Subcutaneous adipose tissue (tissue), 4 donors: Measurements from ENCODE around the gene HBM. TPM values are rescaled to one million over a fixed set of nuclear protein-coding genes. Genes with fewer than 3 reads are reported as not detected.

ENCODE experiments used
- CTCF ChIP-seq: fragments of 450-650 bp; IDR thresholded peaks from one replicate; pipeline ENCODE4 v1.5.1; 2016; ENCODE audit warnings: low read depth, mild to moderate bottlenecking, control low read depth, antibody characterized with exemption, moderate library complexity
- small RNA-seq: library from RNA; depleted of rRNA; stranded (forward); fragments of <200 nt; gene quantifications from one replicate; pipeline ENCODE3, GENCODE V24; 2016
- total RNA-seq, 4 donors: library from RNA; depleted of rRNA; stranded (reverse); fragments of >200 nt; gene quantifications; one replicate each; pipeline ENCODE4 v1.1.0, GENCODE V29; 2016

Gene HBM
- total RNA-seq, 4 donors from 2014 or later = 1.3 to 2.4 TPM; not detected in 2

DNA sequence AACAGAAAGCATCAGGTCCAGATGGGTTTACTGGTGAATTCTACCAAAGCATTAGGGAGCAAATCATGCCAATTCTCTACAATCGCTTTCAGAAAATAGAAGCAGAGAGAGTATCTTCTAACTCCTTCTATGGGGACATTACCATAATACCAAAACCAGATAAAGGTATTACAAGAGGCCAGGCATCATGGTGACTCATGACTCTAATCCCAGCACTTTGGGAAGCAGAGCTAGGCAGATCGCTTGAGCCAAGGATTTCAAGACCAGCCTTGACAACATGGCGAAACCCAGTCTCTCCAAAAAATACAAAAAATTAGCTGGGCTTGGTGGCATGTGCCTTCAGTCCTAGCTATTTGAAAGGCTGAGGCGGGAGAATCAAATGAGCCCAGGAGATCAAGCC lies 37.5 kb downstream of the HBM start:
- TF ChIP-seq CTCF = no peak

DNA sequence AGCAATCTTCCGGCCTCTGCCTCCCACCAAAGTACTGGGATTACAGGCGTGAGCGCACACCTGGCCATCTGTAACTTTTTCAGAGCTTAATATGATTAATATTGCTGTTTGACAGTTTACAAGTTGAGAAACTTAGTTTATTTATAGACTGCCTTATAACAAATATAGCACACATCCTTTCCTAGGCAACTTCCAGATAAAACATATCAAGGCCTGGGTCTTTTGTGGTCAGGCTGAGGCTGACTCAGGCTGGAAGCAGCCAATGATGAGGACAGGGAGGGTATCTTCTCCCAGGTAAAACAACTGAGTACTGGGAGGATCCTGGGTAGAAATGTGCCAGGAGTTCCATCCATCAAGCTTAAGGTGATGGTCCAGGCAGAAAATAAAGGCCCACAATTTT lies 47.2 kb downstream of the HBM start:
- no peak for TF ChIP-seq CTCF

Small RNA genes lying within 50 kb of the gene (small RNA-seq; reads per million reads assigned to genes)
- gene RF00019 = 0.49 reads per million

Other genes starting within 250 kb of the HBM start
- gene POLR3K, start 112.4 kb upstream of the HBM start, total RNA-seq = 1 to 10 TPM; 1.5 to 7.3 (median 4.8) TPM
- 10 to 100 TPM; 12.8 to 21.9 (median 15.2) TPM for gene SNRNP25, start 112.2 kb upstream of the HBM start, total RNA-seq
- 10 to 100 TPM; 17.2 to 72.7 (median 27.9) TPM for gene RHBDF1, start 93.3 kb upstream of the HBM start, total RNA-seq
- gene MPG, start 87.8 kb upstream of the HBM start, total RNA-seq = 100 to 1,000 TPM in 1 of 4 donors, 10 to 100 TPM in 3; 50.2 to 108 (median 83.5) TPM
- 10 to 100 TPM; 18.7 to 39.2 (median 24.7) TPM for gene NPRL3, start 27.3 kb upstream of the HBM start, total RNA-seq
- gene HBZ, start 13.3 kb upstream of the HBM start, total RNA-seq = 1 to 10 TPM in 1 of 4 donors, under 1 TPM in 1, not detected in 2; 0.88 to 3.0 TPM
- 100 to 1,000 TPM in 2 of 4 donors, 10 to 100 TPM in 2; 25.2 to 313 (median 90.4) TPM for gene HBA2, start 6.9 kb downstream of the HBM start, total RNA-seq
- 10 to 100 TPM; 11.9 to 71.7 (median 41.0) TPM for gene HBA1, start 10.7 kb downstream of the HBM start, total RNA-seq
- not detected for gene HBQ1, start 14.5 kb downstream of the HBM start, total RNA-seq
- gene LUC7L, start 63.5 kb downstream of the HBM start, total RNA-seq = 100 to 1,000 TPM in 2 of 4 donors, 10 to 100 TPM in 2; 73.9 to 133 (median 94.1) TPM
- 100 to 1,000 TPM in 1 of 4 donors, 10 to 100 TPM in 3; 43.4 to 117 (median 50.2) TPM for gene FAM234A, start 68.8 kb downstream of the HBM start, total RNA-seq
- gene RGS11, start 110.0 kb downstream of the HBM start, total RNA-seq = 10 to 100 TPM in 2 of 4 donors, 1 to 10 TPM in 2; 6.2 to 20.2 (median 11.4) TPM
- gene ARHGDIG, start 114.6 kb downstream of the HBM start, total RNA-seq = not detected
- gene PDIA2, start 117.2 kb downstream of the HBM start, total RNA-seq = under 1 TPM in 2 of 4 donors, not detected in 2; 0.22 to 0.94 TPM
- gene AXIN1, start 186.7 kb downstream of the HBM start, total RNA-seq = 10 to 100 TPM; 11.1 to 19.0 (median 15.0) TPM
- 10 to 100 TPM; 37.3 to 59.9 (median 47.5) TPM for gene MRPL28, start 204.6 kb downstream of the HBM start, total RNA-seq
- 10 to 100 TPM; 18.3 to 43.5 (median 28.3) TPM for gene PGAP6, start 216.0 kb downstream of the HBM start, total RNA-seq
- 100 to 1,000 TPM in 2 of 4 donors, 10 to 100 TPM in 2; 62.1 to 120 (median 96.5) TPM for gene NME4, start 231.2 kb downstream of the HBM start, total RNA-seq
- 10 to 100 TPM in 3 of 4 donors, 1 to 10 TPM in 1; 9.8 to 54.8 (median 20.3) TPM for gene DECR2, start 235.9 kb downstream of the HBM start, total RNA-seq